GM21360 (cell line): ENCODE measurements around the gene DGAT2.

Source experiments
- ATAC-seq: cut with Tn5 transposase; IDR thresholded peaks from one replicate; pipeline ENCODE4 v1.9.1; 2021; ENCODE audit warnings: mild to moderate bottlenecking, moderate library complexity; ENCODE audit not compliant: unreplicated experiment

The DGAT2 gene

DNA sequence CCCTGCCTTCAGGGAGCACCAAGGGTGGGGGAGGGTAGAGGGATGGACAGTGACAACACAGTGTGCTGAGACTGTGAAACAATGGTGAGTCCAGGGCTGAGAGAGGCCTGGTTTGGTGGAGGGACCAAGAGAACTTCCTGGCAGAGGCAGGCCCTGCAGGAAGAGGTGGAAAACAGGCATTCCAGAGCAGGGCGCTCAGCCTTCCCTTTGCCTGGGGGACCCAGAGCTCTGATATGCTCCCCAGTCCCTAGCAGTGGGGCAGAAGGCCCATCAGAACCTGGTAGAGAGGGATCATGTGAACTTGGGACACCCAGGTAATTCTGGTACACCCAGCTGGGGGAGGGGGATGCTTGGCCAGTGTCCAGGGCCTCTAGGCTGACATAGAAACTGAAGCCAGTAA, 29.2 kb downstream of the DGAT2 start:
- no peak for ATAC-seq

- ATAC-seq: no peak
These were observed 31.6 kb downstream of the DGAT2 start for GRCh38 chr11:75800136-75800675.

GRCh38 chr11:75800728-75801361, 32.3 kb downstream of the DGAT2 start:
- no peak for ATAC-seq

DNA sequence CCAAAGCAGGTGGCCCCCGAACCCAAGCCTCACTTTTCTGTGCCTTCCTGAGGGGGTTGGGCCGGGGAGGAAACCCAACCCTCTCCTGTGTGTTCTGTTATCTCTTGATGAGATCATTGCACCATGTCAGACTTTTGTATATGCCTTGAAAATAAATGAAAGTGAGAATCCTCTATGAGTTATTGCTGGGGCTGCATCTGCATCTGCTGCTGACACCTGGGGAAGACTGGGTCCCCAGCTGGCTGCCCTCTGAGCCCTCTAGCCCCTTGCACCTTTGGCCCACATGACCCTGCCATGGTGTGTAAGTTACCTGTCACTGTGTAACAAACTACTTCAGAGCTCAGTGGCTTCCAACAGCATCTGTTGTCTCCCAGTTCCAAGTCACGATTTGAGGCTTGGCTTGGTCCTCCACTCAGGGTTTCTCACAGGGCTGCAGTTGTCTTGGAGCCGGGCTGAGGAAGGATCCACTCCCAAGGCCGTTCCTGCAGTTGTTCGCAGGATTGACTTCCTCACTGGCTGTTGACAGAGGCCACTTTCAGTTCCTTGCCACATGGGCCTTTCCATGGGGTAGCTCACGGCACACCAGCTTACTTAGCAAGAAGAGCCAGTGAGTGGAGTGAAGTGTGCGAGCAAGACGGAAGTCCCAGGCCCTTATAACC, 32.9 kb downstream of the DGAT2 start:
- no peak for ATAC-seq

DNA sequence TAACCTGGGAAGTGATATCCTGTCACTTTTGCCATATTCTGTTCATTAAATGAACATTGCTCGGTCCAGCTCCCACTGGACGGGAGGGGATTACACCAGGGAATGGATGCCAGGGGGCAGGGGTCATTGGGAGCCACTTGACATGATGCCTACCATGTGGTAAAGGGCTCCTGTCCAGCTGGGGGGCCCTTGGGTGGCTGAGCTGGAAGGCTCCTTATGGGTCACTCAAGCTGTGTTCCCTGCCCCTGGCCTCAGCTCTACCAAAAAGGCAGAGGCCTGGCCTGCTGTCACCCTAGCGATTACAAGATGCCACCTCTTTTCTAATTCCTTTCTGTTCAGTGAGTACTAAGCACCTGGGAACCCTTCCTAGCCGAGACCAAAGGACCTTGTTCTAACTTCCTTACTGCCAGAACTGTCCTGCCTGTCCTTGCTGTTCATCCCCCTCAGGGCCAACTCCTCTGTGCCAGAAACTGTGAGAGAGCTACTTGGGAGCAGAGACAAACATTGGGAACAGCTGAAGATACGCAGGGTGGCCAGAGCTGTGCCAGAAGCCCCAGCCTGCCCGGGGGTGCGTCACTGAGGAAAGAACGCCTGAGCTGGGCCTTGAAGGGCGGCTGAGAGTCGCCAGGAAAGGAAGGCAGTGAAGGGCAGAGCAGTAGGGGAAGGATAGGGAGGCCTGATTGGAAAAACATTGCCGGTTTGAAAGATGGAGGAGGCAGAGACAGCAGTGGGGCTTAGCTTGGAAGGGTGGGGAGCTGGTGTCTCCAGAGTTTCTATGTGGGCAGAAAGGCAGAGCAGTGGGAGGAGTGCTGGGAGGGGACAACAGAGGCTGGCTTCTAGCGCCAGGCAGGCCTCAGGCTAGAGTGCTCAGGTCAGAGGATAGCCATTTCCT, 33.7 kb downstream of the DGAT2 start:
- no peak for ATAC-seq

DNA sequence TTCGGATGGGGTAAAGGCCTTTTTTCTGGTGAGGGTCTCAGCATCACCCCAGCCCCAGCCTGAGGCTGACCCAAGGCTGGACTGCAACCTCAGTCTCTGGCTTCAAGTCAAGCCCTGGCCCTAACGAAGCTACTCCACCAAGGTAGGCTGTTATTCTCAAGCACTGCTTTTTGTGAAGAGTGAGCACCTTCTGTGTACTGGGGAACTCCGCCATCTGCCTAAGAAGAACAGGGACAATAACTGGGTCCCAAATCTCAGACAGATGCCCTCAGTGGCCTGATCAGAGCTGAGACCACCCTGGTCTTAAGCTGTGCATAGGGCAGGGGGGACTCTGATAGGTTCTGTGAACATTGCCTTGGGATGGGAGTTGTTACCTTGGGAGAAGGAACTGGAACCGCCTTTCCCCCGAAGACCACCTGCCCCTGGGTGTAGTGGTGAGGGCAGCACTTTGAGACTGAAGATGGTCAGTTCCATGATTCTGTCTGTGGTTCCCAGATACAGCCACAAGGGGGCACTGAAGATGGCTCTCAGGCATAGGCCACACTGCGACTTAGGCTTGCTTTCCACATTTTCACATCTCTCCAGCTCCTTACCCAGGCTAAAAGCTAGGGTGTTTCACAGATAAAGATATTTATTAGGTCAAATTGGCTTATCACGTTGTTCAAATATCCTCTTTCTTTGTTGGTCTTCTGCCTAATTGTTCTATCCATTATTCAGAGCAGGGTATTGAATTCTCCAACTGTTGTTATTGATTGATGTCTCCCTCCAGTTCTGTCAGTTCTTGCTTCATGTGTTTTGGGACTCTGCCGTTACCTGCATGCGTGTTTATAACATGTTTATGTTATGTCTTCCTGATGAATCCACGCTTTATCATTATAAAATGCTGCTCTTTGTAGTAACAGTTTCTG, 34.6 kb downstream of the DGAT2 start:
- ATAC-seq: peak; percentile 66

GRCh38 chr11:75809111-75809510, 40.5 kb downstream of the DGAT2 start:
- ATAC-seq: no peak

DNA sequence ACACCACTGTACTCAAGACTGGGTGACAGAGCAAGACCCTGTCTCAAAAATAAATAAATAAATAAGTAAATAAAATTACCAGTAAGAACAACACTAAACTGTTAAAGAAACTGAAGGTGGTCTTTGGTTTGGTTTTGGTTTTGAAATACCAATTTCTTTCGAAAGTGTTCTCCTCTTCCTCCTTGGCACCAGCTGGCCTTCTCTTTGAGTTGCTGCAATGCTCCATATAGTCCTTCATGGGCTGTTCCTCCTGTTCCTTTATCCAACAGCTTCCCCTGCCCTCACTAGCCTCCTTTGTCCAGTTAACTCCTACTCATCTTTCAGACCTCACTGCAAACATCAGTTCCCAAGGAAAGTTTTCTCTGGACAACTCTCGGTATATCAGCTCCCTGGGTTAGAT, 41.4 kb downstream of the DGAT2 start:
- ATAC-seq: no peak

DNA sequence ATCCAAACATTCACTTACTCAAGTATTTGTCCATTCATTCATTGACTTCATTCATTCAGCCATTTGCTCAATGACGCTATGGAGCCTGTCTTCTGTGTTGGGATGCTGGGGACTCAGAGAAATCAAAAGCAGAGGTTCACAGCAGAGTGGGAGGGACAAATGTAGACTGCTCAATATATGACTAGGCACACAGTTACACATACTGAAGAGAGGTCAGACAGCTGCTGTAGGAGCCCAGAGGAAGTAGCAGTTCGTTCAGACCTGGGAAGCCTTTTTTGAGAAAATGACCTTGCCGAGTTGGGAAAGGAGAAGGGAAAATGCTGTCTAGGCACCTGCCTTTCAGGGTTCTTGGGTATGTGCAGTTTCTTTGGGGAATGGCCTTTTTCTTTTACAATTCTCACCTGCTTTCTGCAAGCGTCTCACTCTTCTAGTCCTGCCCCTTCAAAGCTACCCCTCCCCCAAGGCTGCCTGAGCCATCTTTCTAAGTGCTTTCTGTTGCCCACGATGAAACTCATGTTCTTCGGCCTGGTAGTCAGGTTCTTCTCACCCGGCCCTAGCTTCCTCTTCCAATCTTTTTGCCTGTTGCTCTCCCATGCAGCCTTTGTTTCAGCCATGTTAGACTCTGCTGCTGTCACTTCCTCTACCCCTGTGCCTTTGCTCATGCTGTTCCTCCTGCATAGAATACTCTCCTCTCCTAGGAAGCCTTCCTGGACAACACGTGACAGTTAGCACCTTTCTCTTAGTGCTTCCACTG, 42.2 kb downstream of the DGAT2 start:
- ATAC-seq: no peak

DNA sequence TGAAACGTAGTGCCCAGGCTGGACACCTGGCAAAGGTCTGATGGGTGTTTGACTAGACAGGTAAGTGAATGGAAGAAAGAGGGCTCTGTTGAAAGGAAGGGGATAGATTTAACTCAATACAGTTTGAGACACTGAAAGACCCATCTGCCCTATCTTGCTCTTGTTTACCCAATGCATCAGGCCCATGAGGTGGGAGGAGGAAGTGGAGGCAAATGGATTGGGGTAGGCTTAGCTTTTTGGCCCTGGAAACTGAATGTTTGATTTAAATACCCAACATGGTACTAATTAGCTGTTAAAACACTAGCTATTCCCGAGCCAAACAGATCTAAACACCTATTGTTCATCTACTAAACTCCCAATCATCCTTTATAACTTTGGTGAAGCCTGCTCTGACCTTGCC, 42.9 kb downstream of the DGAT2 start:
- ATAC-seq: no peak

DNA sequence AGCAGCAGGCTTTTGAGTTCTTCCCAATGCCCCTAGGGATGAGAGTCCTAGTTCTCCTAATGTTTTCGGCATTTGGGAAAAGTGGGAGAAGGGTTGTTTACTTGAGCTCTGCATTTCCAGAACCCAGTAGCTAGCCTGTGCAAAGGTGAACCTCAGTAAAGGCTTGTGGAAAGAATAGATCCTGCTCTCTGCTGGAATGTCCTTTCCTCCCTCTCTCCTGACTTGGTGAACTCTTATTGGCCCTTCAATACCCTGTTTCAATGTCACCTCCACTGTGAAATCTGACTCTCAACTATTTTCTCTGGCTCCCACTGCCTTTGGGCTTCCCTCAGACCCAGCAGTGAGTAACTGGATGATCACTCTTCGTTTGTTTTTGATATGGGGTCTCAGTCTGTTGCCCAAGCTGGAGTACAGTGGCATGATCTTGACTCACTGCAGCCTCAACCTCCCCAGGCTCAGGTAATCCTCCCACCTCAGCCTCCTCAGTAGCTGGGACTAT, 44.0 kb downstream of the DGAT2 start:
- ATAC-seq: no peak

DNA sequence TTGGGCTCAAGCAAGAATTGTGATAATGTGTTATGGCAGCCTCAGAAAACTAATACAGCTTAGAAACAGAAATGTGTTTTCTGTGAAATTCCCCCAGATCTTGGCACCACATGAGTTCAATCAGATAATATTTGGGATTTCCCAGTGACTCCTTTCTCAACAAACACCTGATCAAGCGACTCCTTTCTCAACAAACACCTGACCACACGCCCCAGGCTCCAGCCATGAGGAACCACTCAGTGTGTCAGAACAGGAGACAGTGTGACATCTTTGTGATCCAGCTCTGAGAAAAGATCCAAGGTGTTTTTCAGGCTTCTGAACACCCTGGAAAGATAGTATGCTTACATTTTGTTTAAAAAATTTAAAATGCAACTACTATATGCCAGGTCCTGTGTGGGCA, 44.5 kb downstream of the DGAT2 start:
- ATAC-seq: no peak

GRCh38 chr11:75813622-75814039, 45.1 kb downstream of the DGAT2 start:
- no peak for ATAC-seq

DNA sequence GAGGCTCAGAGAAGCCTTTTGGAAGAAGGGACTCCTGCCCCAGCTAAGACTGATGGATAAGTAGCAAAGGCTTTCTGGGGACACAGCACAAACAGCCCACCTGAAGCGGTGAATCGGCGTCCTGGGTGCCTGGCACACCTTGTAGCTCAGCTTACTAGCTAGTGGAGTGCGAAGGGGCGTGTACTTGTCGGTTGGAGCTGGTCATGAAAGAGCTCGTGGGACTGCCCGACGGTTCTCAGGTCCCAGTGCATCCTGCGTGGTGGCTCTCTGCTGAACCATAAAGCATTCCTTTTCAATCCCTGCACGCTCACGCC, 45.7 kb downstream of the DGAT2 start:
- peak; percentile 17 for ATAC-seq

GRCh38 chr11:75814677-75815344, 46.2 kb downstream of the DGAT2 start, which contains the start of gene UVRAG:
Gene UVRAG, plus strand, starts transcription at chr11:75815210. Its CDS starts 198 bp downstream, at chr11:75815408.
- ATAC-seq: peak; percentile 63

- ATAC-seq: peak; percentile 17
These were observed 47.0 kb downstream of the DGAT2 start for GRCh38 chr11:75815345-75816168.

GRCh38 chr11:75816561-75817239, 48.1 kb downstream of the DGAT2 start:
- ATAC-seq: no peak

DNA sequence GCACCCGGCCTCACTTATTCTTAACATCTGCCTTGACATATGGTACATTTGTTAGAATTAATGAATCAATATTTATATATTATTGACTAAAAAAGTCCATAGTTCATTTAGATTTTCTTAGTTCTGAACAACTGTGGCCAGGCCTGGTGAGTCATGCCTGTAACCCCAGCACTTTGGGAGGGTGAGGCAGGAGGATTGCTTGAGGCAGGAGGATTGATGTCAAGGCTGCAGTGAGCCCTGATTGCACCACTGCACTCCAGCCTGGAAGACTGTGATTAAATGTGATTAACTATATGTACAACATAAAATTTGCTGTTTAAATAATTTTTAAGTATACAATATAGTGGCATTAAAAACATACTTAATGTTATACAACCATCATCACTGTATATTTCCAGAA, 52.1 kb downstream of the DGAT2 start:
- ATAC-seq: no peak
